ENCODE data around the gene SPPL2B. TPM values are rescaled to one million over a fixed set of nuclear protein-coding genes. Genes with fewer than 3 reads are reported as not detected.

SPPL2B gene
- total and polyA plus RNA-seq, 9 donors = 1.5 to 66.6 (median 47.9) TPM

Other genes starting within 250 kb of the SPPL2B start
- gene MOB3A, start 232.4 kb upstream of the SPPL2B start, total RNA-seq = 10 to 100 TPM; 16.6 to 61.5 (median 47.8) TPM
- 10 to 100 TPM; 21.1 to 22.5 TPM for gene MOB3A, start 232.4 kb upstream of the SPPL2B start, polyA plus RNA-seq
- gene IZUMO4, start 231.8 kb upstream of the SPPL2B start, total RNA-seq = 10 to 100 TPM in 5 of 7 donors, 1 to 10 TPM in 2; 4.5 to 24.5 (median 10.7) TPM
- gene IZUMO4, start 231.8 kb upstream of the SPPL2B start, polyA plus RNA-seq = 10 to 100 TPM in 1 of 2 donors, 1 to 10 TPM in 1; 1.8 to 31.7 TPM
- 100 to 1,000 TPM in 1 of 7 donors, 10 to 100 TPM in 6; 36.7 to 102 (median 75.4) TPM for gene AP3D1, start 177.1 kb upstream of the SPPL2B start, total RNA-seq
- 10 to 100 TPM; 43.5 to 49.9 TPM for gene AP3D1, start 177.1 kb upstream of the SPPL2B start, polyA plus RNA-seq
- 10 to 100 TPM in 6 of 7 donors, 1 to 10 TPM in 1; 6.7 to 28.9 (median 21.3) TPM for gene DOT1L, start 164.8 kb upstream of the SPPL2B start, total RNA-seq
- 1 to 10 TPM; 2.4 to 5.4 TPM for gene DOT1L, start 164.8 kb upstream of the SPPL2B start, polyA plus RNA-seq
- gene PLEKHJ1, start 92.4 kb upstream of the SPPL2B start, total RNA-seq = 10 to 100 TPM; 39.0 to 55.2 (median 46.8) TPM
- gene PLEKHJ1, start 92.4 kb upstream of the SPPL2B start, polyA plus RNA-seq = 10 to 100 TPM; 17.1 to 57.9 TPM
- gene SF3A2, start 91.9 kb upstream of the SPPL2B start, total RNA-seq = 100 to 1,000 TPM in 3 of 7 donors, 10 to 100 TPM in 4; 33.0 to 137 (median 89.8) TPM
- 10 to 100 TPM; 13.7 to 95.7 TPM for gene SF3A2, start 91.9 kb upstream of the SPPL2B start, polyA plus RNA-seq
- 1 to 10 TPM in 6 of 7 donors, under 1 TPM in 1; 0.80 to 3.9 (median 1.3) TPM for gene AMH, start 79.4 kb upstream of the SPPL2B start, total RNA-seq
- gene AMH, start 79.4 kb upstream of the SPPL2B start, polyA plus RNA-seq = 10 to 100 TPM in 1 of 2 donors, not detected in 1; 12.0 TPM
- under 1 TPM in 4 of 7 donors, not detected in 3; 0.30 to 0.92 (median 0.41) TPM for gene JSRP1, start 72.3 kb upstream of the SPPL2B start, total RNA-seq
- under 1 TPM in 1 of 2 donors, not detected in 1; 0.31 TPM for gene JSRP1, start 72.3 kb upstream of the SPPL2B start, polyA plus RNA-seq
- gene PEAK3, start 46.5 kb upstream of the SPPL2B start, total RNA-seq = under 1 TPM in 5 of 7 donors, not detected in 2; 0.11 to 0.62 (median 0.35) TPM
- gene PEAK3, start 46.5 kb upstream of the SPPL2B start, polyA plus RNA-seq = under 1 TPM in 1 of 2 donors, not detected in 1; 0.10 TPM
- not detected for gene LINGO3, start 20.5 kb upstream of the SPPL2B start, total RNA-seq
- gene LINGO3, start 20.5 kb upstream of the SPPL2B start, polyA plus RNA-seq = not detected
- 100 to 1,000 TPM in 2 of 7 donors, 10 to 100 TPM in 5; 59.4 to 159 (median 79.6) TPM for gene LSM7, start 98 bp upstream of the SPPL2B start, total RNA-seq
- gene LSM7, start 98 bp upstream of the SPPL2B start, polyA plus RNA-seq = 100 to 1,000 TPM in 1 of 2 donors, 10 to 100 TPM in 1; 31.8 to 196 TPM
- gene TMPRSS9, start 31.6 kb downstream of the SPPL2B start, total RNA-seq = under 1 TPM in 6 of 7 donors, not detected in 1; 0.07 to 0.51 (median 0.23) TPM
- gene TMPRSS9, start 31.6 kb downstream of the SPPL2B start, polyA plus RNA-seq = under 1 TPM; 0.05 to 0.13 TPM
- 10 to 100 TPM; 19.3 to 72.3 (median 61.6) TPM for gene TIMM13, start 98.9 kb downstream of the SPPL2B start, total RNA-seq
- gene TIMM13, start 98.9 kb downstream of the SPPL2B start, polyA plus RNA-seq = 10 to 100 TPM in 1 of 2 donors, 1 to 10 TPM in 1; 2.7 to 46.1 TPM
- 10 to 100 TPM in 6 of 7 donors, 1 to 10 TPM in 1; 8.0 to 40.9 (median 25.6) TPM for gene LMNB2, start 128.3 kb downstream of the SPPL2B start, total RNA-seq
- 10 to 100 TPM; 15.3 to 17.4 TPM for gene LMNB2, start 128.3 kb downstream of the SPPL2B start, polyA plus RNA-seq
- 100 to 1,000 TPM in 2 of 7 donors, 10 to 100 TPM in 5; 47.0 to 414 (median 73.9) TPM for gene GADD45B, start 147.4 kb downstream of the SPPL2B start, total RNA-seq
- gene GADD45B, start 147.4 kb downstream of the SPPL2B start, polyA plus RNA-seq = 100 to 1,000 TPM in 1 of 2 donors, 10 to 100 TPM in 1; 17.8 to 120 TPM

All from ovary (tissue), 9 donors.